ENCODE data around the gene FSTL4.

GRCh38 chr5:133347039-133347438 is 265.3 kb downstream of the FSTL4 start:
- TF ChIP-seq CTCF (IDR thresholded peaks at IDR 0.05) (no peak), POLR2A (IDR thresholded peaks at IDR 0.05) (no peak)

Data from body of pancreas (tissue), 4 donors.